NT2/D1 (cell line): ENCODE measurements around the gene CCL4L2.
"Not testable (repeated sequence)": the region's sequence is repeated elsewhere in the genome, so short reads cannot be mapped to it uniquely, and the experiment has no call there.

ENCODE experiments used
- DNase-seq: peaks from one replicate; pipeline ENCODE4 v3.0.0-alpha.2; 2011; ENCODE audit warnings: low read depth, low spot score
- H3K27me3 ChIP-seq: 2 replicates; pipeline ENCODE4 v1.6.0; 2011; ENCODE audit warnings: mild to moderate bottlenecking; ENCODE audit not compliant: insufficient read length, insufficient read depth
- H3K36me3 ChIP-seq: 2 replicates; pipeline ENCODE4 v1.6.1; 2011; ENCODE audit warnings: mild to moderate bottlenecking, low read length, mixed read lengths; ENCODE audit not compliant: insufficient read depth, insufficient read length
- H3K4me1 ChIP-seq: 2 replicates; pipeline ENCODE4 v1.5.1; 2011; ENCODE audit not compliant: insufficient read depth, insufficient read length
- H3K4me3 ChIP-seq: 2 replicates; pipeline ENCODE4 v1.5.1; 2011; ENCODE audit warnings: low read depth; ENCODE audit not compliant: insufficient read length
- H3K9ac ChIP-seq: 2 replicates; pipeline ENCODE4 v1.6.0; 2011; ENCODE audit warnings: low read depth; ENCODE audit not compliant: insufficient read length
- H3K9me3 ChIP-seq: 2 replicates; pipeline ENCODE4 v1.5.1; 2011; ENCODE audit warnings: mild to moderate bottlenecking, low read length; ENCODE audit not compliant: insufficient read depth
- SUZ12 ChIP-seq: IDR thresholded peaks from 2 replicates; pipeline ENCODE4 v1.6.1; 2011; ENCODE audit not compliant: insufficient read length, insufficient read depth; ENCODE audit errors: extremely low read depth
- YY1 ChIP-seq: IDR thresholded peaks from 2 replicates; pipeline ENCODE4 v1.6.1; 2011; ENCODE audit not compliant: insufficient read length, insufficient read depth
- ZNF274 ChIP-seq: IDR thresholded peaks from 2 replicates; pipeline ENCODE4 v1.6.1; 2011; ENCODE audit warnings: mild to moderate bottlenecking, low read depth, low read length

Gene CCL4L2

GRCh38 chr17:36203335-36203734 is 7.5 kb upstream of the CCL4L2 start:
- Histone ChIP-seq H3K9me3 (no peaks in the 10 kb centered on the region), H3K36me3 (no peaks in the 10 kb centered on the region), H3K4me1 (peaks cover 1% of the 10 kb centered on the region), H3K9ac (no peak overlapping the region), H3K27me3 (no peaks in the 10 kb centered on the region), H3K4me3 (no peak overlapping the region)
- DNase-seq = no peak
- TF ChIP-seq ZNF274 (no peak), SUZ12 (no peak), YY1 (no peak)

DNA sequence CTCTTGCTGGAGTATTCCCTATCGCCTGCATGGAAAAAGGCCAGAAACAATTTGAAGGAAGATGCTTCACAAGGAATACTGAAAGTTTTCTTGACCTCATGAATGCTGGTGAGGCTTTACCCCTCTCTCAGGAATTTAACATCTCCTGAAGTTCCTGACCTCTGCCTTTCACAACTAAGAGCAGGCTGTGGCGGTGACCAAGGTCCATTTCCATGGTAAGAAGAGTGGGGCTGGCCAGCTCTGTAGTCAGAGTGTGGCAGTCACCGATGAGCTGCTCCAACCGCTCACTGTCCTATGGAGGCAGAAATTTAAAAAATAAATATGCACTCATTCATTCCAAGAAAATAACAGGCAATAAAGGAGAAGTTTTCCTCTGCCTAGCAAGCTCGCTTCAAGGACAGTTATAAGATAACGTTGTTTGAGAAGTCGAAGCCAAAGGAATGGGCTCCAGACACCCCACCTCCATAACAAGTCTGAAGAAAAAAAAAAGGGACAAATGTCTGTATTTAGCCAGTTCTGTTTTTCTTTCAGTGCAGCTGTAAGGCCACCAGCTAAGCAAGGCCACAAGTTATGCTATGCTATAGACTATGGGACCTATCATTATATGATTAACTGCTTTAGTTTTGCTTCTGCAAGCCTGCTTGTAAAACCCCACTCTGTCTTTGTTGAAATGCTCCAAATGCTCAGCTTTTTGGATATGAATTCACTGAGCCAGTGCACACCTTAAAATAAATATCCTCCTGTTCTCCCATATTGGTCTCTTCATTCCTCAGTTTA is 6.0 kb upstream of the CCL4L2 start:
- TF ChIP-seq YY1 (no peak), ZNF274 (no peak), SUZ12 (no peak)
- Histone ChIP-seq H3K4me1 (peaks cover 1% of the 10 kb centered on the region), H3K9ac (no peak overlapping the region), H3K4me3 (no peak overlapping the region), H3K36me3 (no peaks in the 10 kb centered on the region), H3K9me3 (no peaks in the 10 kb centered on the region), H3K27me3 (no peaks in the 10 kb centered on the region)
- DNase-seq = no peak

- DNase-seq = no peak
- H3K4me3 ChIP-seq = no peak overlapping the region
- no peaks in the 10 kb centered on the region for H3K27me3 ChIP-seq
- H3K9me3 ChIP-seq = no peaks in the 10 kb centered on the region
- H3K36me3 ChIP-seq = no peaks in the 10 kb centered on the region
- TF ChIP-seq ZNF274 (no peak), SUZ12 (no peak), YY1 (no peak)
- H3K4me1 ChIP-seq = peaks cover 1% of the 10 kb centered on the region
- H3K9ac ChIP-seq = no peak overlapping the region
These were observed 5.0 kb upstream of the CCL4L2 start for GRCh38 chr17:36205637-36206485.

DNA sequence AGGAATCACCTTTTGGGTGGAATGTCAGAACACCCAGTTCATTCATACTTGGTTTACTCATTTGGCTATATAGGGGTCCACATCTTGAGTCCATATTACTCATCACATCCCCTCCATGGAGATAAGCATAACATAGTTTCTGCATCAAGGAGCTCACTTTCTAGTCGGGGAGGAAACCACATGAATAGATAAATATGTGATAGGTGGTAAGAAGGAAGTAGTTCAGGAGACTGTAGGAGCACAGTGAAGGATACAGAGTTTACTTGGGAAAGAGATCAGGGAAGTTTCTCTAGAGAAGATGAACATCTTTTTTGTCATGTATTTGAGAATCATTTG is 4.4 kb upstream of the CCL4L2 start:
- not testable (repeated sequence) for H3K4me1 ChIP-seq, H3K9ac ChIP-seq, H3K9me3 ChIP-seq, H3K36me3 ChIP-seq, H3K27me3 ChIP-seq, H3K4me3 ChIP-seq, DNase-seq

DNA sequence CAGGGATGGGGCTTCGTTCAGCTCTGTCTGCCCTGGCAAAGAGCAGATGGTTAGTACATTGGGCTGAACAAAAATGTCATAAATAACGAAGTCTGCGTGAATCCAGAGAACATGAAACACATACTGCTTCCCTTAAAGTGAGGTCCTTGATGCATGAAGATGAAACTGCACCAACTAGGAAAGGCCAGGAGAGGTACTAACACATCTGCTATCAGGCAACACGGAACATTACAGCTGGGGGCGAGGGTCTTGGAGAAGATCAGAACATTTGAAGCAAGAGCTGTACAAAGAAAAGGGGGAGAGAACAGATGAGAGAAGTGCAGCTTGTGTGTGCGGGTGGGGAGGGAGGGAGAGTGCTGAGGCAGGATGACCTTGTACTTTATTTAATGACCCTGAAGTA is 3.5 kb upstream of the CCL4L2 start:
- H3K36me3 ChIP-seq, H3K9ac ChIP-seq, DNase-seq, H3K9me3 ChIP-seq, H3K4me3 ChIP-seq, H3K27me3 ChIP-seq, H3K4me1 ChIP-seq: not testable (repeated sequence)

- no peak for DNase-seq
- no peak overlapping the region for H3K4me3 ChIP-seq
- no peaks in the 10 kb centered on the region for H3K4me1 ChIP-seq
- no peaks in the 10 kb centered on the region for H3K27me3 ChIP-seq
- H3K9ac ChIP-seq = no peak overlapping the region
- TF ChIP-seq SUZ12 = no peak
- no peak for TF ChIP-seq YY1
- TF ChIP-seq ZNF274 = no peak
- H3K36me3 ChIP-seq = no peaks in the 10 kb centered on the region
- H3K9me3 ChIP-seq = no peaks in the 10 kb centered on the region
These were observed 1.3 kb upstream of the CCL4L2 start for GRCh38 chr17:36209575-36209974.

GRCh38 chr17:36211484-36212271 is 815 bp downstream of the CCL4L2 start:
- not testable (repeated sequence) for DNase-seq, H3K4me1 ChIP-seq, H3K36me3 ChIP-seq, H3K9me3 ChIP-seq, H3K9ac ChIP-seq, H3K27me3 ChIP-seq, H3K4me3 ChIP-seq

DNA sequence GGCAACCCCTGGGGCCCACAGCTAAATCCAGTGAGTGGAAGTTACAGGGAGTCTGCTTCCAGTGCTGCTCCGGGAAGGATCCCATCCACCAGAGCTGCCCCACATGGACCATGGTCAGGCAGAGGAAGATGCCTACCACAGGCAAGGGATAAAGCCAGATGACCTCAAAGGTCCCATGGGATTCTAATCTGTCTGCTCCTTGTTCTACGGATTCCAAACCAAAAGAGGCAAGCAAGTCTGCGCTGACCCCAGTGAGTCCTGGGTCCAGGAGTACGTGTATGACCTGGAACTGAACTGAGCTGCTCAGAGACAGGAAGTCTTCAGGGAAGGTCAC is 1.4 kb downstream of the CCL4L2 start:
- Histone ChIP-seq H3K36me3 (no peaks in the 10 kb centered on the region), H3K4me1 (no peaks in the 10 kb centered on the region), H3K9me3 (no peaks in the 10 kb centered on the region), H3K27me3 (no peaks in the 10 kb centered on the region), H3K4me3 (no peak overlapping the region), H3K9ac (no peak overlapping the region)
- TF ChIP-seq YY1 = no peak
- TF ChIP-seq SUZ12 = no peak
- no peak for TF ChIP-seq ZNF274
- no peak for DNase-seq
